ENCODE measurements around the gene MIEF1.
"Not testable (repeated sequence)": the region's sequence is repeated elsewhere in the genome, so short reads cannot be mapped to it uniquely, and the experiment has no call there.

GRCh38 chr22:39521106-39521885 lies 19.2 kb downstream of the MIEF1 start:
- TF ChIP-seq CTCF (IDR thresholded peaks at IDR 0.05), result peak in 1 of 6 experiments; percentile 2
- TF ChIP-seq POLR2A (IDR thresholded peaks at IDR 0.05), result not testable (repeated sequence)
